SK-N-SH (cell line): ENCODE measurements around the gene CLGN. TPM values are rescaled to one million over a fixed set of nuclear protein-coding genes. Genes with fewer than 3 reads are reported as not detected.

ENCODE experiments used
- CTCF ChIA-PET: fragments of 300-600, 350-600 bp; formaldehyde crosslinking; extraction: SDS; loops from one replicate; lab custom pipeline; 2021; lab: Yijun Ruan, JAX
- POLR2A ChIA-PET: fragments of 350-600 bp; sonication (Branson Sonifier 250); formaldehyde crosslinking; extraction: SDS; loops from one replicate; lab custom pipeline; 2020; ENCODE audit warnings: antibody characterized with exemption, inconsistent platforms; lab: Yijun Ruan, JAX
- DNase-seq: peaks from one replicate; pipeline ENCODE4 v3.0.0; 2012
- H2AFZ ChIP-seq: fragments of 200-600 bp; sonication (generic); 2 replicates; pipeline ENCODE4 v1.8.1; 2016; ENCODE audit warnings: antibody characterized with exemption, mild to moderate bottlenecking, low read depth
- H3F3A ChIP-seq: fragments of 200-600 bp; sonication (generic); replicated peaks from 2 replicates; pipeline ENCODE3; 2016; ENCODE audit warnings: antibody characterized with exemption, mild to moderate bottlenecking; ENCODE audit not compliant: insufficient read depth
- H3K27ac ChIP-seq, 2 experiments: fragments of 200-500 bp in 1 of 2; fragments of 200-600 bp in 1 of 2; sonication (Bioruptor generic) in 1 of 2; sonication (generic), shearing (Covaris generic) in 1 of 2; 2 replicates each; pipeline versions ENCODE4 v1.5.1 to v1.6.1; 2014 to 2016; ENCODE audit warnings: low read depth in 2 of 2, inconsistent platforms in 1 of 2, low read length in 1 of 2, mild to moderate bottlenecking in 1 of 2, mixed read lengths in 1 of 2
- H3K27me3 ChIP-seq: fragments of 200-600 bp; sonication (generic), shearing (Covaris generic); 2 replicates; pipeline ENCODE4 v1.6.1; 2016; ENCODE audit warnings: mixed run types; ENCODE audit not compliant: insufficient read depth
- H3K36me3 ChIP-seq, 2 experiments: fragments of 200-500 bp in 1 of 2; fragments of 200-600 bp in 1 of 2; sonication (Bioruptor generic) in 1 of 2; sonication (generic) in 1 of 2; replicated peaks in 1 of 2; 2 replicates each; pipeline versions ENCODE3 to v1.5.1; 2014 to 2016; ENCODE audit warnings: low read length in 1 of 2, mild to moderate bottlenecking in 1 of 2; ENCODE audit not compliant: insufficient read depth in 2 of 2, control insufficient read depth in 1 of 2
- H3K4me1 ChIP-seq, 2 experiments: fragments of 200-500 bp in 1 of 2; fragments of 200-600 bp in 1 of 2; sonication (Bioruptor generic) in 1 of 2; sonication (generic), shearing (Covaris generic) in 1 of 2; 2 replicates each; pipeline versions ENCODE4 v1.5.1 to v1.6.1; 2014 to 2016; ENCODE audit warnings: low read depth in 1 of 2, low read length in 1 of 2, mixed run types in 1 of 2; ENCODE audit not compliant: insufficient read depth in 2 of 2, control insufficient read depth in 1 of 2
- H3K4me2 ChIP-seq: fragments of 200-600 bp; sonication (generic), shearing (Covaris generic); 2 replicates; pipeline ENCODE4 v1.6.1; 2017; ENCODE audit warnings: mixed run types
- H3K4me3 ChIP-seq, 2 experiments: fragments of 200-500 bp in 1 of 2; fragments of 200-600 bp in 1 of 2; sonication (Bioruptor generic) in 1 of 2; sonication (generic), shearing (Covaris generic) in 1 of 2; 2 replicates each; pipeline versions ENCODE4 v1.5.1 to v1.8.1; 2014 to 2016; ENCODE audit warnings: low read depth in 2 of 2, inconsistent platforms in 1 of 2, low read length in 1 of 2, mild to moderate bottlenecking in 1 of 2, mixed read lengths in 1 of 2, moderate library complexity in 1 of 2
- H3K79me2 ChIP-seq: fragments of 200-600 bp; sonication (generic); 2 replicates; pipeline ENCODE4 v1.8.1; 2017; ENCODE audit warnings: mild to moderate bottlenecking; ENCODE audit not compliant: insufficient read depth
- H3K9ac ChIP-seq: fragments of 200-600 bp; sonication (generic); 2 replicates; pipeline ENCODE4 v1.6.1; 2017; ENCODE audit warnings: mixed run types
- H3K9me2 ChIP-seq: fragments of 200-600 bp; sonication (generic); 2 replicates; pipeline ENCODE4 v1.6.1; 2017; ENCODE audit warnings: mixed run types
- H3K9me3 ChIP-seq: fragments of 200-600 bp; sonication (generic); 2 replicates; pipeline ENCODE4 v1.6.1; 2017; ENCODE audit warnings: mixed run types, mild to moderate bottlenecking, moderate library complexity
- H4K20me1 ChIP-seq: fragments of 200-600 bp; sonication (generic); 2 replicates; pipeline ENCODE4 v1.6.1; 2017; ENCODE audit warnings: mild to moderate bottlenecking, mixed run types; ENCODE audit not compliant: insufficient read depth
- ELF1 ChIP-seq: IDR thresholded peaks from 2 replicates; pipeline ENCODE4 v1.4.0; 2012
- EP300 ChIP-seq, 2 experiments: IDR thresholded peaks; 2 replicates each; pipeline versions ENCODE4 v1.4.0 to v1.6.1; 2012; ENCODE audit warnings: borderline replicate concordance in 1 of 2, low read depth in 1 of 2, low read length in 1 of 2
- FOSL2 ChIP-seq: IDR thresholded peaks from 2 replicates; pipeline ENCODE4 v1.4.0; 2012; ENCODE audit warnings: low read depth, mild to moderate bottlenecking, moderate library complexity, borderline replicate concordance
- IRF3 ChIP-seq: fragments of 150-350 bp; IDR thresholded peaks from 2 replicates; pipeline ENCODE4 v1.6.1; 2016; ENCODE audit warnings: mild to moderate bottlenecking, low read depth, low read length
- JUND ChIP-seq: IDR thresholded peaks from 2 replicates; pipeline ENCODE4 v1.4.0; 2012
- MAX ChIP-seq: IDR thresholded peaks from 2 replicates; pipeline ENCODE4 v1.4.0; 2012; ENCODE audit warnings: low read depth
- MEF2A ChIP-seq: IDR thresholded peaks from 2 replicates; pipeline ENCODE4 v1.4.0; 2012; ENCODE audit warnings: low read depth, borderline replicate concordance
- NFIC ChIP-seq: IDR thresholded peaks from 2 replicates; pipeline ENCODE4 v1.4.0; 2012; ENCODE audit warnings: borderline replicate concordance
- NRF1 ChIP-seq: IDR thresholded peaks from 2 replicates; pipeline ENCODE4 v1.6.1; 2012; ENCODE audit warnings: low read depth, mild to moderate bottlenecking, low read length
- POLR2AphosphoS5 ChIP-seq: IDR thresholded peaks from 2 replicates; pipeline ENCODE4 v1.6.1; 2012; ENCODE audit warnings: low read depth, low read length
- REST ChIP-seq: IDR thresholded peaks from 2 replicates; pipeline ENCODE4 v1.6.1; 2012; ENCODE audit warnings: mild to moderate bottlenecking, low read depth, low read length, moderate library complexity
- RXRA ChIP-seq: IDR thresholded peaks from 2 replicates; pipeline ENCODE4 v1.4.0; 2012; ENCODE audit warnings: low read depth, mild to moderate bottlenecking, borderline replicate concordance
- SMC3 ChIP-seq: IDR thresholded peaks from 2 replicates; pipeline ENCODE4 v1.6.1; 2012; ENCODE audit warnings: low read depth, low read length, improper control_type of control experiment
- TEAD4 ChIP-seq: IDR thresholded peaks from 2 replicates; pipeline ENCODE4 v1.4.0; 2012; ENCODE audit warnings: mild to moderate bottlenecking, borderline replicate concordance; ENCODE audit not compliant: insufficient read depth
- USF1 ChIP-seq: IDR thresholded peaks from 2 replicates; pipeline ENCODE4 v1.4.0; 2012; ENCODE audit warnings: low read depth, borderline replicate concordance
- YY1 ChIP-seq: IDR thresholded peaks from 2 replicates; pipeline ENCODE4 v1.4.0; 2012; ENCODE audit warnings: low read depth, mild to moderate bottlenecking
- ZBTB33 ChIP-seq: IDR thresholded peaks from 2 replicates; pipeline ENCODE4 v1.4.0; 2012; ENCODE audit warnings: low read depth, borderline replicate concordance
- WGBS: methylation state at CpG from one replicate; pipeline ENCODE4 v1.1.6; 2017; ENCODE audit warnings: low lambda C conversion rate; 5-methylcytosine and 5-hydroxymethylcytosine counted together
- polyA plus RNA-seq, 3 experiments: library from polyadenylated mRNA; depleted of rRNA; stranded (reverse); fragments of >200 nt; gene quantifications; 2 replicates each; pipeline ENCODE4 v1.2.3, GENCODE V29; 2012

Gene CLGN
- polyA plus RNA-seq, 1 of the 3 experiments (the other 2 are of a cell fraction) = 0.72 TPM

GRCh38 chr4:140463614-140464013, 36.2 kb upstream of the CLGN start (continued):
- no peak for TF ChIP-seq ZBTB33
- no peak for TF ChIP-seq YY1
- TF ChIP-seq USF1 = no peak
- TF ChIP-seq JUND = no peak
- no peak for TF ChIP-seq FOSL2
- no peak for TF ChIP-seq ELF1
- TF ChIP-seq MEF2A = no peak
- no peak for TF ChIP-seq RXRA
- TF ChIP-seq POLR2AphosphoS5 = no peak
- no peak for TF ChIP-seq SMC3
- no peak for TF ChIP-seq NFIC
- no peak for TF ChIP-seq MAX
- TF ChIP-seq IRF3 = no peak

GRCh38 chr4:140463182-140463581, 35.7 kb upstream of the CLGN start:
- Histone ChIP-seq H2AFZ (no peak overlapping the region), H3K27ac (no peak overlapping the region), H3K4me1 (no peaks in the 10 kb centered on the region), H3K9me2 (no peaks in the 10 kb centered on the region), H3K4me3 (no peak overlapping the region), H4K20me1 (no peaks in the 10 kb centered on the region), H3K27me3 (no peaks in the 10 kb centered on the region; the same call in 1 of the 2 replicates), H3K36me3 (no peaks in the 10 kb centered on the region), H3K9me3 (no peaks in the 10 kb centered on the region), H3K79me2 (no peaks in the 10 kb centered on the region), H3F3A (no peaks in the 10 kb centered on the region), H3K9ac (no peak overlapping the region), H3K4me2 (no peak overlapping the region)
- WGBS = 40% methylated on average over 3 of the region's 3 CpGs
- DNase-seq = no peak
- CTCF ChIA-PET = interaction anchor here (0.7 kb wide), 1 partner anchor 13 kb away, joined by 3 read pairs; no protein-coding TSS in a partner anchor
- TF ChIP-seq TEAD4 (no peak), MEF2A (no peak), REST (no peak), EP300 (IDR thresholded peaks at IDR 0.05; ENCODE audit: borderline replicate concordance in 1 of 2, low read depth in 1 of 2, low read length in 1 of 2) (no peak), NRF1 (no peak)
- POLR2A ChIA-PET = no interaction called here
